Neural crest cell (in vitro differentiated cells): ENCODE measurements around the gene PHACTR1. TPM values are rescaled to one million over a fixed set of nuclear protein-coding genes. Genes with fewer than 3 reads are reported as not detected.

ENCODE experiments used
- DNase-seq: peaks from one replicate; pipeline ENCODE4 v3.0.0; 2021; ENCODE audit warnings: low read depth, mixed read lengths, low spot score
- H3K27ac Mint-ChIP-seq: one replicate; pipeline ENCODE4 v1.8.0; 2021; ENCODE audit warnings: mild to moderate bottlenecking, mixed read lengths; ENCODE audit not compliant: unreplicated experiment
- H3K27me3 Mint-ChIP-seq: 2 replicates; pipeline ENCODE4 v1.8.0; 2021; ENCODE audit warnings: low read depth, mild to moderate bottlenecking, mixed read lengths
- H3K36me3 Mint-ChIP-seq: 2 replicates; pipeline ENCODE4 v1.8.0; 2021; ENCODE audit warnings: low read depth, mild to moderate bottlenecking, mixed read lengths
- H3K4me1 Mint-ChIP-seq: 2 replicates; pipeline ENCODE4 v1.8.0; 2021; ENCODE audit warnings: mixed read lengths
- H3K4me3 Mint-ChIP-seq: one replicate; pipeline ENCODE4 v1.8.0; 2021; ENCODE audit warnings: mild to moderate bottlenecking, mixed read lengths
- H3K9me3 Mint-ChIP-seq: 2 replicates; pipeline ENCODE4 v1.8.0; 2021; ENCODE audit warnings: mixed read lengths
- total RNA-seq: library from RNA; stranded (reverse); gene quantifications from 2 replicates; pipeline ENCODE4 v1.2.1, GENCODE V29; 2021
- TF ChIP-seq, protein P1 (sequence below): fragments of 200-600 bp; sonication (generic); conservative IDR thresholded peaks from 2 replicates; pipeline ENCODE4 v1.5.0; 2021; ENCODE audit warnings: antibody characterized with exemption, mild to moderate bottlenecking

PHACTR1 gene
- total RNA-seq, 1 donor from 2014 or later: 10.4 TPM

DNA sequence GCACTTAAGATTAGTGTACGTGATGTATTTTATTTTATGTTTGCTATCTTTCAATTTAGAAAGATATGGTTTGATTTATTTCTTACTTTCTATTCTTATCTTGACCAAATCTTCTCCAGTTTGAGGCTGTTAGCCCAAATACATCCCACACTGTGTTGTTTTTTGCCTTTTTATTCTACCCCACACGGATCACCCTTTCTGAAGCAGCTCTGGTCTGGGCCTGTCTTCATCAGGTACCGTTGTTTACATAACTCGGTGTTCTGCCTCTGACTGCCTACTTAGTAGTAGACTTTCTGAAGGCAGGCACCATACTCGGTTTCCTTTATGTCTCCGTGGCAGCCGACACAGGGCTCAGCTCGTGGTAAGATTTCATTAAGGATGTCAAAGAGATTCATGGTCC is 95.0 kb downstream of the PHACTR1 start:
- no peak for DNase-seq
- TF ChIP-seq, protein P1, sequence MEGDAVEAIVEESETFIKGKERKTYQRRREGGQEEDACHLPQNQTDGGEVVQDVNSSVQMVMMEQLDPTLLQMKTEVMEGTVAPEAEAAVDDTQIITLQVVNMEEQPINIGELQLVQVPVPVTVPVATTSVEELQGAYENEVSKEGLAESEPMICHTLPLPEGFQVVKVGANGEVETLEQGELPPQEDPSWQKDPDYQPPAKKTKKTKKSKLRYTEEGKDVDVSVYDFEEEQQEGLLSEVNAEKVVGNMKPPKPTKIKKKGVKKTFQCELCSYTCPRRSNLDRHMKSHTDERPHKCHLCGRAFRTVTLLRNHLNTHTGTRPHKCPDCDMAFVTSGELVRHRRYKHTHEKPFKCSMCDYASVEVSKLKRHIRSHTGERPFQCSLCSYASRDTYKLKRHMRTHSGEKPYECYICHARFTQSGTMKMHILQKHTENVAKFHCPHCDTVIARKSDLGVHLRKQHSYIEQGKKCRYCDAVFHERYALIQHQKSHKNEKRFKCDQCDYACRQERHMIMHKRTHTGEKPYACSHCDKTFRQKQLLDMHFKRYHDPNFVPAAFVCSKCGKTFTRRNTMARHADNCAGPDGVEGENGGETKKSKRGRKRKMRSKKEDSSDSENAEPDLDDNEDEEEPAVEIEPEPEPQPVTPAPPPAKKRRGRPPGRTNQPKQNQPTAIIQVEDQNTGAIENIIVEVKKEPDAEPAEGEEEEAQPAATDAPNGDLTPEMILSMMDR: no peak
- Mint-ChIP-seq H3K27ac (no peak overlapping the region), H3K4me3 (no peak overlapping the region), H3K4me1 (peaks cover 5% of the 10 kb centered on the region), H3K36me3 (no peaks in the 10 kb centered on the region), H3K9me3 (no peaks in the 10 kb centered on the region), H3K27me3 (peaks cover 3% of the 10 kb centered on the region)

DNA sequence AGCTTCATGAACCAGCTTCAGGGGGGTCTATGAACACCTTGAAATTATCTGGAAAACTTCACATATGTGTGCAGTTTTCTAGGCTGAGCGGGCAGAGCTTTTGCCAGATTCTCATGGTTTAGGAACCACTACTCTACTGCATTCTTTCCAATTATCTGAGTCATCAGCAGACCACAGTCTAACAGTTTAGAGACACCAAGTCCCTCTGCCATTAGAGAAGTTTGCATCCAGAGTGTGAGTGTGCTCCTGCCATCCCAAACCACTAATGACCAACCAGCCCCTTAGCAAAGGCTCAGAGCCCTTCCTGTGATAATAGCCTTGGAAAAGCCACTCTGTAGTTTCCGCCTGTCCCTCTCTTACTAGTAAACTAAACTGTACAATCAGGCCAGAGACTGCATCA is 96.8 kb downstream of the PHACTR1 start:
- Mint-ChIP-seq H3K27me3 (peaks cover 3% of the 10 kb centered on the region), H3K36me3 (no peaks in the 10 kb centered on the region), H3K4me1 (no peaks in the 10 kb centered on the region), H3K27ac (no peak overlapping the region), H3K9me3 (no peaks in the 10 kb centered on the region), H3K4me3 (no peak overlapping the region)
- TF ChIP-seq, protein P1: no peak
- no peak for DNase-seq

DNA sequence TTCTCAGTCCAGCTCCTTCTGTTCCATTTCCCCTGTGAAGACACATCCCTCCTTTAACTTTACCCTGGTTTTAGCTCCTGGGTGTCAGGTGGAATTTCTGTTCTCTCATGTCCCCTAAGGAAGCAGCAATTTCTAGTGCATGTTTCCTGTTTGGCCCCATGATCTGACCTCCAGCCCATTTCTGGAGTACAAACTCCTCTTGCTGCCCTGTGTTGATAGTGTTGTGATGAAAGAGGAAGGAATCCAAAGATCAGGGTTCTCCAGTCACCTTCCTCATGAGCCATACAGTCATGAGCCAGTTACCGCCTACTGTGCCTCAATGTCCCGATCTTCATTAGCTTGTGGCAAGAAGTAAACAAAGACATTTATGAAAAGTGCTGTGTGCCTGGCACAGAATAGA is 97.4 kb downstream of the PHACTR1 start:
- Mint-ChIP-seq H3K27ac (no peak overlapping the region), H3K27me3 (peaks cover 3% of the 10 kb centered on the region), H3K4me3 (no peak overlapping the region), H3K9me3 (no peaks in the 10 kb centered on the region), H3K4me1 (no peaks in the 10 kb centered on the region), H3K36me3 (no peaks in the 10 kb centered on the region)
- TF ChIP-seq, protein P1: no peak
- DNase-seq: no peak

DNA sequence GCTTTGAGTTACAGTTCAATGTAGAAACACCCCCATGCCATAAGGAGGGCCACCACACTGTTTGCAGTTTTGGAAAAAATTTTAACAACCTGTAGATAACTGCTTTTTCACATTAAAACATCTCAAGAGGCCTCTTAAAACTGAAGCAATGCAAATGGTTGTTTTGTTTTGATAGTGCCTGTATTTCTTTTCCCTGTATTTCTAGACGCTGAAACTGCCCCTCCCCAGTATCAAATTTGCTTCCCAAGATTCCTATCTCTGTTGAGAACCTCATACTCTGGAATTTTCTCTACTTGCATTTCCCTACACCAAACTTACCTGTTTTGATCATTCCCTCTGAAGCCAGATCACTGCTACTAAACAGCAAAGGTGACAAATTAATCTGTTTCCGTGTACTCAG is 98.5 kb downstream of the PHACTR1 start:
- peaks cover 3% of the 10 kb centered on the region for H3K27me3 Mint-ChIP-seq
- TF ChIP-seq, protein P1: no peak
- no peak overlapping the region for H3K27ac Mint-ChIP-seq
- H3K4me1 Mint-ChIP-seq: no peaks in the 10 kb centered on the region
- H3K36me3 Mint-ChIP-seq: no peaks in the 10 kb centered on the region
- DNase-seq: no peak
- no peaks in the 10 kb centered on the region for H3K9me3 Mint-ChIP-seq
- H3K4me3 Mint-ChIP-seq: no peak overlapping the region

DNA sequence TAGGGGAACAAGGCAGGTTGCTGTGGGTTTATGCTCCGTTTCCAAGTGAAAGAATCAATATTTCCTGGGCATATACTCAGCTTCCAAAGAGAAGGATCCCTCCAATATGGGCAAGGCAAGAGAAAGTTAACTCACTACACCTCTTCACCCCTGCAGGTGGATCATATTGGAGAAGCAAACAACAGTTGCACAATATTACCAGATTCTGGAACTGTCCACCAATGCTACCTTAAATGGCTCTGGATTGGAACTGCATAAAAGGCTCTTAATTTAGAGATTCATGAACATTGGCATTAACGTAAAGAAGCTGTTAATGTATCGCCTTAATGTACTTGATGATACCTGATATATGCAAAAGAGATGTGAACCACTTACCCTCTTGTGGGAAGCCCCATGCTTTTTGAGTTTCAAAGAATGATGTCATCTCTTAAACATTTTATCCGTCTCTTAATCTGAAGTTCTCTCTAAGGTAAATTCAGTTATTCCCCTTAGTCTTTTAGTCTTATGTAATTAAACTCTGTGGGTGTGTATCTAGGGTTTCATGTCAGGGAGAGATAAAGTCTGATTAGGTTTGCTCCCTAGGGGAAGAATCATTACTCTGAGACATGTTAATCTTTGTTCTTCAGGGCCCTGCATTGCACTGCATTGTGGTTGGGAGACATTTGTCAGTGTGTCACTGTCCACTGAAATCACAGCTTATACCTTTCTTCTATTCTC is 99.5 kb downstream of the PHACTR1 start:
- H3K36me3 Mint-ChIP-seq: no peaks in the 10 kb centered on the region
- no peak for DNase-seq
- no peak overlapping the region for H3K4me3 Mint-ChIP-seq
- no peaks in the 10 kb centered on the region for H3K4me1 Mint-ChIP-seq
- no peak overlapping the region for H3K27ac Mint-ChIP-seq
- TF ChIP-seq, protein P1: no peak
- no peaks in the 10 kb centered on the region for H3K9me3 Mint-ChIP-seq
- H3K27me3 Mint-ChIP-seq: peaks cover 3% of the 10 kb centered on the region
